OCI-LY3 (cell line): ENCODE results near the gene TP53I11.

Source experiments
- CTCF ChIP-seq: fragments of 200-600, 300-600 bp; sonication (generic); IDR thresholded peaks from 2 replicates; pipeline ENCODE4 v1.5.1; 2014; ENCODE audit warnings: antibody characterized with exemption, low read length, low read depth
- EZH2phosphoT487 ChIP-seq: fragments of 200-600 bp; shearing (Covaris generic); IDR thresholded peaks from 2 replicates; pipeline ENCODE4 v1.6.1; 2018; ENCODE audit warnings: antibody characterized with exemption, mixed run types, low read depth

GRCh38 chr11:44892843-44893242 is 57.8 kb downstream of the TP53I11 start:
- no peak for TF ChIP-seq CTCF
- TF ChIP-seq EZH2phosphoT487, result no peak
